GM12892 (cell line): ENCODE data around the gene POU4F1.

Experiments used
- POLR2A ChIP-seq: IDR thresholded peaks from 2 replicates; pipeline ENCODE4 v1.6.1; 2011; ENCODE audit warnings: low read depth, low read length, control low read depth
- POLR2AphosphoS5 ChIP-seq: IDR thresholded peaks from 2 replicates; pipeline ENCODE4 v1.6.1; 2011; ENCODE audit warnings: low read depth, low read length, control low read depth
- TAF1 ChIP-seq: IDR thresholded peaks from 2 replicates; pipeline ENCODE4 v1.6.1; 2011; ENCODE audit warnings: low read depth, mild to moderate bottlenecking, control low read depth, low read length, borderline replicate concordance

DNA sequence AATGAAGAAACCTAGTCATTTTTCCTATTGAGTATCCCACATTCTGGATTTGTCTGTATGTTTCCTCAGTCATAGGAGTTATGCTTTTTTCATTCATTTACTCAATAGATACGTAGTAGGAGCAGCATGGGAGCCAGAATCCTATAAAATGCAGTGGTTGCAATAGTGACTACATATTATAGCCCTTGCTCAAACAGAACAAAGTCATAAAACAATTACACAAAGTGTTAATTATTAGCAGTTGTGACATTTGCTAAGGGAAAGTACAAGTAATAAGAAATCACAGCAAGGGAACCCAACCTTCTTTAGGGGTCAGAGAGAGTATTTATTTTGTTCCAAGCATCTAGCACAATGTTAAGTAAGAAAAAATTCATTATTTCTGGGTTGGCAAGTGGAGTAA, 27.7 kb upstream of the POU4F1 start:
- TF ChIP-seq POLR2AphosphoS5 (no peak), POLR2A (no peak), TAF1 (no peak)
